Posterior vena cava (tissue), 2 donors: Measurements from ENCODE around the gene MYO5A. TPM values are rescaled to one million over a fixed set of nuclear protein-coding genes. Genes with fewer than 3 reads are reported as not detected.
"Not testable (repeated sequence)": the region's sequence is repeated elsewhere in the genome, so short reads cannot be mapped to it uniquely, and the experiment has no call there.

ENCODE experiments used
- DNase-seq: peaks from one replicate; pipeline ENCODE4 v3.0.0-alpha.2; 2020; ENCODE audit warnings: low spot score
- intact Hi-C, 2 donors: fragments of 100-400 bp; cut with DNase I; formaldehyde crosslinking; loops; one replicate each; pipeline versions ENCODE4 v1.14.1 to v1.14.2; 2022 to 2023
- long read RNA-seq, 2 donors: library from polyadenylated mRNA; unstranded; transcript quantifications; one replicate each; pipeline ENCODE4 v2.0.0, GENCODE V29; 2020 to 2021
- total RNA-seq, 2 donors: library from RNA; stranded (reverse); fragmentation: NEBNext Ultra II Directional; extraction: Animal tissue kit (Norgen Biotek cat#: 25700); gene quantifications; one replicate each; pipeline ENCODE4 v1.2.1, GENCODE V29; 2021
- donor health status: DM: yes; HTN: yes; CAD: no.
- donor health status: DM: yes; HTN: yes; CAD: no.

Gene MYO5A
- 10 to 100 TPM; 42.3 to 44.7 TPM for total RNA-seq
- long read RNA-seq, donor 1, partial matches to known transcripts = 0 of 14 reads
- long read RNA-seq, donor 1, other reads (novel, unspliced or antisense) = 14 of 14 reads
- long read RNA-seq, donor 2, partial matches to known transcripts = 8 of 9 reads
- long read RNA-seq, donor 2, other reads (novel, unspliced or antisense) = 1 of 9 reads

DNA sequence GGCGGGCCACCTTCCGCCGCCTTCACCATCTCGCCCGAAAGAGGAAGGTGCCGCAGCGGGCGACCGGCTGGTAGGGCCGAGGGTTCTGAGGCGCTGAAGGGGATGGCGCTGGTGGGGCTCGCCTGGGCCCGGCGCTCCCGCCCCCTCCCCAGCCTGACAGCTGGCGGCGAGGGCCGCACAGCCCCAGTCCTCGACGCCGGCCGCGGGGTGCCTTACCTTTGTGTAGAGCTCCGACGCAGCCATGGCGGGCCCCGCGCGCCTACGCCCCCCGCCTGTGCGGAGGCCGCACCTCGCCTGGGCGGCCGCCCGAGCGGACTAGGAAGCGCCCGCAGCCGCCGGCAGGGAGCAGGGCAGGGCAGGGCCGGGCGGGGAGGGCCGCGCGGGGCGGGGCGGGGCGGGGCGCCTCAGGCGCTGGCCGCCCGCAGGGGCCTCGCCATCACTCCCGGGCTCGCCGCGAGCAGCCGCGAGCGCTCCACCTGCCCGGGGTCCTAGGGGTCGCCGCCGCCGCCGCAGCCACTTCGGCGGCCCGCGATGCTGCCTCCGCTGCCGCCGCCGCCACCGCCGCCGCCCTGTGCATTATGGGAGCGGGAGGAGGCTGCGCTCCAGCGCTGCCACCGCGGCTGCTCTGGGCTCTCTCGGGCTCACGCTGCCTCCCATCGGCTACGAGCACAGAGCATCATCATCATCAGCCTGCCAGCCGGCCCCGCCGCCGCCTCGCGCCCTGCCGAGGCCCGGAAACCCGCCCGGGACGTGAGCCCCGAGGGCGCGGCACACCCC lies at the start of gene MYO5A:
MYO5A (minus strand) TSS at position 317 of the 777 bp plus-strand sequence; CDS start at position 243, 74 bp downstream.
- peak; percentile 93 for DNase-seq
- intact Hi-C loops = no loop called here

DNA sequence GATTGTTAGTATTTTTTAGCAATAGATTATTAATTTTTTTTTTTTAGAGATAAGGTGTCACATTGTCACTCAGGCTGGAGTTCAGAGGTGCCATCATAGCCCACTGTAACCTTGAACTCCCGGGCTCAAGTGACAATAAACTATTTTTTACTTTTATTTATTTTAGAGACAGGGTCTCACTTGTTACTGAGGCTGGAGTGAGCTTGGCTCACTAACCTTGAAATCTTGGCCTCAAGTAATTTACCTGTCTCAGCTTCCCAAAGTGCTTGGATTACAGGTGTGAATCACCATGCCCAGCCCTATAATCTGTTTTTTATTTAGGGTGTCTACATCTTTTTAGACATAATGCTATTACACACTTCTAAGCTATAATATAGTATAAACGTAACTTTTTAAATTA lies 48.0 kb upstream of the MYO5A start:
- intact Hi-C loops = no loop called here
- no peak for DNase-seq

DNA sequence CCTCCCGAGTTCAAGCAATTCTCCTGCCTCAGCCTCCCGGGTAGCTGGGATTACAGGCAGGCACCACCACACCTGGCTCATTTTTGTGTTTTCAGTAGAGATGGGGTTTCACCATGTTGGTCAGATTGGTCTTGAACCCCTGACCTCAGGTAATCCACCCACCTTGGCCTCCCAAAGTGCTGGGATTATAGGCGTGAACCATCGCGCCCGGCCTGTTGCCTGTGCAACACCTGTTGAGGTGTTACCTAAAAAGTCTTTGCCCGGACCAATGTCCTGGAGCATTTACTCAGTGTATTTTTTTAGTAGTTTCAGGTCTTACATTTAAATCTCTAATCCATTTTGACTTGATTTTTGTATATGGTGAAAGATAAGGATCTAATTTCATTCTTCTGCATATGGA lies 46.9 kb upstream of the MYO5A start:
- DNase-seq, intact Hi-C loops: not testable (repeated sequence)

DNA sequence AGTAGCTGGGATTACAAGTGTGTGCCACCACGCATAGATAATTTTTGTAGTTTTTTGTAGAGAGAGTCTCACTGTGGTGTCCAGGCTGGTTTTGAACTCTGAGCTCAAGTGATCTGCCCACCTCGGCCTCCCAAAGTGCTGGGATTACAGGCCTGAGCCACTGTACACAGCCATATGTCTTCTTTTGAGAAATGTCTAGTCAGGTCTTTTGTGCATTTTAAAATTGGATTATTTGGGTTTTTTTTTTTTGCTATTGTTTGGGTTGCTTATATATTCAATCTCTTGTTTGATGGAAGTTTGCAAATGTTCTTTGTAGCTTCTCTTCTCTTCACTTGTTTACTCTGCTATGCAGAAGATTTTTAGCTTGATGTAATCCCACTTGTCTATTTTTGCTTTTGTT lies 46.4 kb upstream of the MYO5A start:
- no peak for DNase-seq
- intact Hi-C loops = no loop called here

DNA sequence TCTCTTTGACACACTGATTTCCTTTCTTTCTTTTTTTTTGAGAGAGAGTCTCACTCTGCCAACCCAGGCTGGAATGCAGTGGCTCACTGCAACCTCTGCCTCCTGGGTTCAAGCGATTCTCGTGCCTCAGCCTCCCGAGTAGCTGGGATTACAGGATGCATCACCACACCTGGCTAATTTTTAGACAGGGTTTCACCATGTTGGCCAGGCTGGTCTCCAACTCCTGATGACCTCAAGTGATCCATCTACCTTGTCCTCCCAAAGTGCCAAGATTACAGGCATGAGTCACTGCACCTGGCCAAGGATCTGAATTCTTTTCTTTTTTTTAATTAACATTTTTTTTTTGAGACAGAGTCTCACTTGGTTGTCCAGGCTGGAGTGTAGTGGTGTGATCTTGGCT lies 45.9 kb upstream of the MYO5A start:
- DNase-seq, intact Hi-C loops: not testable (repeated sequence)

DNA sequence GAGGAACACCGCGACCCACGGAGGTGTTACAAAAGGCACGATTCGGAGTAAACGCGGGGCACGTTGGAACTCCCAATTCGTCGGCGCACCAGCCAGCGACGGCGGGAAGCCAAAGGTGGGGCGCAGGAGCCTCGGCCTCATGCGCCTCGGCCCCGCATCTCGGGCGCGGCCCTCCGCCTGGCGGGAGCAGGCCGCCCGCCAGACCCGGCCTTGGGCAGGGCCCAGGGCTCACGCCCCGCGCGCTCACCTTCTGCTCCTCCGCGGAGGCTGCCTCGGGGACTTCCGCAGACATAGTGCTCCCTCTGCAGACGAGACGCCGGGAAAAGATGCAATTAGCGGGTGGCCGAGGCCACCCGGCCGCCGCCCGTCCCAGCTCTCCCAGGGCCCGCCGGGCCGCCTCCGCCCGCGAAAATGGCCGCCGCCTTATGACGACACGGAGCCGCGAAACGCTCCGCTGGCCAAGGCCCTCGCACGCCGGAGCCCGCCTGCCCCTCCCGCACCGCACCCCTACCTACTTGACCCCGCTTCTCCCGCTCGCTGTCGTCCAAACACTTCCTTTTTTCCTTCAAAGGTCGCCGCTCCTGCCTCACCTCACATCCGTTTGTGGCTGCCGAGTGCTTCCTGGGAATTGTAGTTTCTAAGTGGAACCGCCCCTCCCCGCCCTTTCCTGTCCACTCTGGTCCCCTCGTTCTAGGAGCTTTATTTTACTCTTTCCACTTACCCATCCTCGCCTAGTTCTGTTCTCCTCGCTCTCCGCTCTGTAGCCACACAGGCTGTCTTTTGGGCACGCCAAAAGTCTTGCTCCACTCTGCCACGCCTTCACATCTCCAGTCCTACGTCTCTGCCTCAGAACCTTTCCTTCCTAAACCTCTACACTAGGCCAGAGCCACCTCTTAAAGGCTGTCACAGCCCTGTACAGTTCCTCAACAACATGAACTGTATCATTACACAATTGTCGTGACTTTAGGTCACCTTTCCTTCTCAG lies 40.2 kb upstream of the MYO5A start, which contains the start of gene ARPP19:
ARPP19 (minus strand) TSS at position 430 of the 985 bp plus-strand sequence; CDS start at position 292, 138 bp downstream.
- peak; percentile 94 for DNase-seq
- intact Hi-C loops = no loop called here

DNA sequence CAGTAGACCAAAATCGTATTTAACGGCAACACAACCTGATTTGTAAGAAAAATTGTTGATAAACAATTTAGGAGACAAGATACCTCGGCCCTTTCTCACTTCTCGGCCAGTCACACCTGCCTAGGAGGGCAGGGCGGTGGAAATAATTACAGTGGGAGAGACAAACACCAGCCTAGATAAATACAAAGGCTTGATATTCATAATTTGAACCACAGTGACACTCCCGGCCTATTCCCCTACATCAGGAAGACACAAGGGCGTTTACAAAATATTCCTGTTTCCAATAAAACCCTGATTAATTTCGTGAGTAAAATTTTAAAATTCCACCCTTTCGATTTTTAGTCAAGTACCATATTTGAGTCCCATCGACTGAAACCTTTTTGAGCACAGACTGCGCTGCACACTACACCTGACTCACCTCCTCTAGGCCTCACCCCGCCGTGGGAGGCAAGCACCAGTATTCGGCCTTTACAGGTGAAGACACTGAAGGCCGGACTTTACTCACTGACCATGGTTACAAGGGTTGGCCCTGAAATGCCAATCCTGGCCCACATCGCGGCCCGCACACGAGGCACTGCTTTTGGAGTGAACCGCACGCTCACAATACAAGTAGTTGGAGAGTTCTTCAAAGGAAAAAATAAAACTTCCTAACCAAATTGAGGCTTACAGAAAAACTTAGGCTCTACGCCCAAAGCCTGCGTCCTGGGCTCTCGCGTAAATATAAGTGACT lies 39.4 kb upstream of the MYO5A start:
- peak; percentile 78 for DNase-seq
- intact Hi-C loops = no loop called here

DNA sequence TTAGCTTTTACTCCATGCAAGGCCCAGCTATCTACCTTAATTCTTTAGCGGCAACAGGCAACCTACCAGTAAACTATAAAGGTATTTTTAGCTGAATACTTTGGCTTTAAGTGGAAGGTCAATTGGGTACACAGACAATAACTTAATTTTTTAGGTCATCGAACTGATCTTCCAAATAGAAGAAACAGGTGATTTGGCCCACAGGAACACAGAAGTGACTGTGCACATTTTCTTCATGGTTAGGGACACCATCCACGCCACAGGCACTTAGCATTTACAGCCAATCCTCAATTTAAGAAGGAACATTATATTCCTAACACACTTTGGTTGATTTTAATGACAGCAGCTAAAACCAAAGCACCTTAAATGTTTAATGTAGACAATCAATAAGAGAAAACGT lies 38.2 kb upstream of the MYO5A start:
- intact Hi-C loops = no loop called here
- DNase-seq = no peak

DNA sequence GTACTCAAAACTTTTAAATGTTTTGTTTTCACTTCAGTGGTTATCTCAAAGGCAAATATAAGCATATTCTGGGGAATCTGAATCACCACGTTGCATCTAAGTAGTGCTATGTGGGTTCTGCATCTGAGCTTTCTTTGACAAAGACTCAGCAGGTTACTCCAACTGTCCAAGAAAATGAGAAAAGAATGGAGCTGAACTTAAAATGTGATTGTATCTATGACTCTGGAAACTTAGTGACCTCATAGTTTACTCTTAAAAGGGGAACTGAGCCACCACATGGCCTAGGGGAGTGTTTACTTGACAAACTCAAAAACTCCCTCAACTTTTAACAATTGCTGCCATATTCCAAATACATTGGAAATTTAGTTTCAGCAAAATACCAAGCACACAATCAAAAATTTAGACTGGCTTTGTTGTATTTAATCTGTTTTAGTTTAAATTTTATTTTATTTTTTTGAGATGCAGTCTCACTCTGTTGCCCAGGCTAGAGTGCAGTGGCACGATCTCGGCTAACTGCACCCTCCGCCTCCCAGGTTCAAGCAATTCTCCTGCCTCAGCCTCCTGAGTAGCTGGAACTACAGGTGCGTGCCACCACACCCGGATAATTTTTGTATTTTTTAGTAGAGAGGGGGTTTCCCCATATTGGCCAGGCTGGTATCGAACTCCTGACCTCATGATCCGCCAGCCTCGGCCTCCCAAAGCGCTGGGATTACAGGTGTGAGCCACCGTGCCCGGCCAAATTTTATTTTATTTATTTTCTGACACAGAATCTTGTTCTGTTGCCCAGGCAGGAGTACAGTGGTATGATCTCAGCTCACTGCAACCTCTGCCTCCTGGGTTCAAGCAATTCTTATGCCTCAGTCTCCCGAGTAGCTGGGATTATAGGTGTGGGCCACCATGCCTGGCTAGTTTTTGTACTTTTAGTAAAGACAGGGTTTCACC lies 37.0 kb upstream of the MYO5A start:
- intact Hi-C loops = not testable (repeated sequence)

DNA sequence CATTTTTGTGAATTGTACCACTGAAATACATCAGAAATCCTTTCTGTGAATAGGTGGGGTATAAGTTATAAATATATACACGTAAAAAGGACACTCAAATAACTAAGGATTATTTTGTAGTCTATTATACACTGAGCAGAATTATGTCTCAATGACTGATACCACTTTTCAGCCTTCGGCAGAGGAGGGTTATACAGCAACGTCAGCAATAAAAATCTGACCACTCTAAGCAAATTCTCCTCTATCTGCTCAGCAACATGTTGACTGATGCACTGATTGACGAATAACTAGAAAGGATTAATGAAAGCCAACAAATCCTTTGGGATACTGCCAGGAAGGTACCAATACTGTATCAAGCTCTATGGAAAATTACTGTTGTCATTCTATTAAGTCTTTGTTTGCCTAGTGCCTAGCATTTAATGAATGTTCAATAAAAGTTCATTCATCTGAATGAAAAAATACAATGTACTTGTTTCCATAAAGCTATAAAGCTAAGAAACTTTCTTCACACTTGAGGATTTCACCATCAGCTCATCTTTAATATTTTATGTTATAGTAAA lies 34.9 kb upstream of the MYO5A start:
- intact Hi-C loops = no loop called here
- DNase-seq = no peak

More for the DNA sequence above, 37.0 kb upstream of the MYO5A start:
- not testable (repeated sequence) for DNase-seq

DNA sequence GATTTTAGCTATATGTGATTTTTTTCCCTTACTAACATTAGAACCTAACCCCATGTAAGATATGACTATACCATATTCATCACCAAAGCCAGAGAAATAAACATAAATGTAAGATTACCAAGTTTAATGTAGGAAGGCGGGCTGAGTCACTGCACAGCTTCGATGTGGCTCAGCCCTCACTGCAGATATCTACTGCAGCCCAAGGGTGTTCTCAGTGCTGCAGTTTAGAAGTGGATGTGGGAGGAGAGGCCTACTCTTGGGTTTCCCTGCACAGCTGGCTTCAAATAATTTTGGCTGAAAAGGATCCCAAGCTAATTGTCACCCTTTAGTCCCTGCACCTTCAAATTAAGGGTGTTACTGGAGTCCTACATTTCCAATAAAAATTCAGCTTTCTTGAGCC lies 30.9 kb upstream of the MYO5A start:
- DNase-seq = no peak
- intact Hi-C loops = no loop called here

DNA sequence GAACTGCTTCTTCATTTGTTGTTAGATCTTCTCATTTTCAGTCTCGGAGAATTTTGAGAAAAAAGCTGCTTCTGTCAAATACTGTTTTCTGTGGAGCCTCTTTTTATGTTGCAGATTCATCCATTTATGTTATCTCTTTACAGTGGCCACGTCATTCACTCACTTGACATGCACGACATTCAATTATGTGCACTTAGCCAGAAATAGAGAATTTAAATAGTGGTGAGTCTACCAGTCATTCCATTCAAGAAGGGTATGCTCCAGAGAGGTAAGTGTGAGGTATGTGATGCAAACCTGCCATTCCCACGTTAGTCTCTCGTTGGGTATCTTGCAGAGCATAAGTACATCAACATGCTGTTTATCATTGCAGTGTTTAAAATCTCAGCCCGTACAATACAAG lies 30.3 kb upstream of the MYO5A start:
- no peak for DNase-seq
- intact Hi-C loops = no loop called here

DNA sequence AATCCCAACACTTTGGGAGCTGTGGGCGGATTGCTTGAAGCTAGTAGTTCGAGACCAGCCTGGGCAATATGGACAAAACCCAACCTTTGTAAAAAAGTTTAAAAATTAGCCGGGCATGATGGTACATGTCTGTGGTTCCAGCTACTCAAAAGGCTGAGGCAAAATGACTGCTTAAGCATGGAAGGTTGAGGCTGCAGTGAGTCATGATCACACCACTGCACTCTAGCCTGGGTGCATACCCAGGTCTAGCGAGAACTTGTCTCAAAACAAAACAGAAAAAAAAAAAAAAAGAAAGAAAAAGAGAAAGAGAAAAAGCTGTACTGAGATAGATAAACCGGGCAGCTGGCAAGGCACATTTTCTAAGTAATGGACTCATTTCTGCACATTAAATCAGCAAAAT lies 29.5 kb upstream of the MYO5A start:
- DNase-seq = no peak
- intact Hi-C loops = no loop called here

DNA sequence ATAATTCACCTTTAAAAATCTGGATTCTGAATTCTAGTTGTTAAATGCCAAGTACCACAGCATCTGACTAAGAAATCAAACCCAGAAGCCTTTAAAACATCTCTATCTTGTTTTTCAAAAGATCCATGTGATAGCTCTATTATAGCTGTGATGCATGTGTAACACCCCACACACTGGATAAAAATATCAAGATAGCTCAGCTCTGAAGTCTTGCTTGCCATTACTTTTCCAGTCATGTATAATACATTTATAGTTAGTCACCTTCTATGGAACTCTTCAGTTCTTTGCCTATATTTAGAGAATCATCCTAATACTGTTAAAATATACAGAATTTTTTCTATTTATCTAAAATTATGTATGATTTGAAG lies 28.6 kb upstream of the MYO5A start:
- intact Hi-C loops = no loop called here
- no peak for DNase-seq

DNA sequence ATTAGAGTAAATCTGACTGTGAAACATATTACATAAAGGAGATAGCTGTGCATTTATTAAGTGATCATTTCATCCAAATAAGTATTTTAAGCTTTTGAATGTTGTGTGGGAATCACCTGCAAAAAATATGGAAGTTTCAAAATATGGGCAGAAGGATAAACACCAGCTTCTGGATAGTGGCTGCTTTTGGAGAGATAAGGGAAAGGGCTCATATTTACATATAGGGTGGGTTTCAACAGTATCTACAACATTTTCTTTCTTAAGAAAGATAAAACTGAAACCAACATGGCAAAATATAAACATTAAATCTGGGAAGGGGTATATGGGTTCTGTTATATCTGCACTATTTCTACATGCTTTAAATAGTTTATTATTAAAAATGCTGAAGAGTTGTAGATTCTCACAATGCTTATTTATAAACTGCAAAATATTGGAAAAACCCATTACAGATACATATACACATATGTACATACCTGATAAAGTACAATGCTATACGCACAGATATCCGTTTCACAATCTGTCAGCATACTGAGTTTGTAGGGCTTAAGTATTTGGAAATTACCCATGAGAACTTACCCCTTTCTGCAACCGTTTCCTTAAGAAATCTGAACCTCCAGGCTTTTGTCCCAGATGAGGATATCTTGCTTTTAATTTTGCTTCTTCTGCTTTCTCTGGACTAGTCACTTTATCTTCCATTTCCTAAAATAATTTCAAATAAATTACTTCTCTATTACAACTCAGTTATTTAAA lies 28.0 kb upstream of the MYO5A start:
- no peak for DNase-seq
- intact Hi-C loops = no loop called here

DNA sequence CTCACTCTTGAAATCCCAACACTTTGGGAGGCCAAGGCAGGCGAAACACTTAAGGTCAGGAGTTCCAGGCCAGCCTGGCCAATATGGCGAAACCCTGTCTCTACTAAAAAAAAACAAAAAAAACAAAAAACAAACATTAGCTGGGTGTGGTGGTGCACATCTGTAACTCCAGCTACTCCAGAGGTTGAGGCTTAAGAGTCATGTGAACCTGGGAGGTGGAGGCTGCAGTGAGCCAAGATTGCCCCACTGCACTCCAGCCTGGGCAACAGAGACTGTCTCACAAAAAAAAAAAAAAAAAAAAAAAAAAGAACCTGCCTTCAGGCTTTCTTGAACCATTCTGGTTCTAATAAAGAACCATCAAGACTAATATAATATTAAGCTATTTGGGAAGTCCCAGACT lies 23.6 kb upstream of the MYO5A start:
- no peak for DNase-seq
- intact Hi-C loops = no loop called here

DNA sequence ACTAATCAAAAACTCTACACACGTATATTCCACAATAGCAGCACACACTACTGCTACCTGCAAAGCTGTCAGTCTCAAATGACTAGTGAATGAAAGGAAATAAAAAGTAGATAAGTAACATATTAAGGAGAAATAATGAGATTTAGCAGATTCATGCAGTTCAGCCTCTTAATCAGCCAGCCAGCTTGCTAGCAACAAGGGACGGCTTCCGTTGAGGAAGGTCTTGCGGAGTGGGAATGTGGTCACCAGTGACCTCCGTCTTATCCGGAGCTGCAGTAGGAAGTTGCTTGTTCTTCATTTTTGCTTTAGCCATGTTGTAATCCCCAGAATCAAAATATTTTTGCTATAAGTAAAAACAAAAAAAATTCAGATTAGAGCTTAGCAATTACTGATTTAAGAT lies 23.1 kb upstream of the MYO5A start:
- intact Hi-C loops = no loop called here
- DNase-seq = no peak
